Mesendoderm (in vitro differentiated cells): ENCODE measurements around the gene TADA2A.
"Not testable (repeated sequence)": the region's sequence is repeated elsewhere in the genome, so short reads cannot be mapped to it uniquely, and the experiment has no call there.

Experiments
- DNase-seq: peaks from one replicate; pipeline ENCODE4 v3.0.0; 2013
- H2AK5ac ChIP-seq: 2 replicates; pipeline ENCODE4 v1.6.1; 2013; ENCODE audit warnings: low read length, inconsistent platforms
- H2BK120ac ChIP-seq: 2 replicates; pipeline ENCODE4 v1.6.1; 2013; ENCODE audit warnings: low read depth, mild to moderate bottlenecking, low read length, moderate library complexity, mixed read lengths
- H2BK15ac ChIP-seq: replicated peaks from 2 replicates; pipeline ENCODE4 v1.6.1; 2013; ENCODE audit warnings: low read depth, mild to moderate bottlenecking, moderate library complexity
- H2BK5ac ChIP-seq: 2 replicates; pipeline ENCODE4 v1.6.1; 2013; ENCODE audit warnings: low read length, inconsistent platforms
- H3K18ac ChIP-seq: 2 replicates; pipeline ENCODE4 v1.6.1; 2013; ENCODE audit warnings: mild to moderate bottlenecking, low read length, mixed read lengths
- H3K23ac ChIP-seq: one replicate; pipeline ENCODE4 v1.6.1; 2013; ENCODE audit warnings: low read length
- H3K27ac ChIP-seq: 2 replicates; pipeline ENCODE4 v1.5.1; 2013; ENCODE audit warnings: low read depth, mild to moderate bottlenecking, inconsistent platforms, low read length, moderate library complexity
- H3K27me3 ChIP-seq: 2 replicates; pipeline ENCODE4 v1.6.1; 2013; ENCODE audit warnings: low read length, control low read depth, mild to moderate bottlenecking, inconsistent platforms; ENCODE audit not compliant: insufficient read depth, poor library complexity
- H3K36me3 ChIP-seq: 2 replicates; pipeline ENCODE4 v1.6.1; 2013; ENCODE audit warnings: low read length, inconsistent platforms; ENCODE audit not compliant: control insufficient read depth, insufficient read depth
- H3K4ac ChIP-seq: one replicate; pipeline ENCODE4 v1.6.1; 2013; ENCODE audit warnings: low read depth, mild to moderate bottlenecking, low read length, moderate library complexity
- H3K4me1 ChIP-seq: 2 replicates; pipeline ENCODE4 v1.6.1; 2013; ENCODE audit warnings: low read depth, low read length, inconsistent platforms; ENCODE audit not compliant: control insufficient read depth
- H3K4me2 ChIP-seq: 2 replicates; pipeline ENCODE4 v1.6.1; 2013; ENCODE audit warnings: low read length
- H3K4me3 ChIP-seq: 2 replicates; pipeline ENCODE4 v1.5.1; 2013; ENCODE audit warnings: mild to moderate bottlenecking, low read length
- H3K56ac ChIP-seq: one replicate; pipeline ENCODE4 v1.6.1; 2013; ENCODE audit warnings: low read length
- H3K79me1 ChIP-seq: 2 replicates; pipeline ENCODE4 v1.6.1; 2013; ENCODE audit warnings: low read length, inconsistent platforms
- H3K79me2 ChIP-seq: 2 replicates; pipeline ENCODE4 v1.6.1; 2013; ENCODE audit warnings: mild to moderate bottlenecking, low read length; ENCODE audit not compliant: control insufficient read depth, insufficient read depth
- H3K9ac ChIP-seq: 2 replicates; pipeline ENCODE4 v1.6.1; 2013; ENCODE audit warnings: low read length, inconsistent platforms
- H4K5ac ChIP-seq: one replicate; pipeline ENCODE4 v1.6.1; 2013; ENCODE audit warnings: low read length
- H4K8ac ChIP-seq: one replicate; pipeline ENCODE4 v1.6.1; 2013; ENCODE audit warnings: low read depth, mild to moderate bottlenecking, control low read depth, low read length, moderate library complexity
- WGBS: extraction: QIAGEN DNeasy Blood & Tissue Kit; methylation state at CpG from one replicate; pipeline ENCODE4 v1.1.7; 2013; ENCODE audit warnings: low lambda C conversion rate, missing lambda C conversion rate; ENCODE audit not compliant: insufficient coverage; ENCODE audit errors: extremely low coverage; 5-methylcytosine and 5-hydroxymethylcytosine counted together

TADA2A gene

DNA sequence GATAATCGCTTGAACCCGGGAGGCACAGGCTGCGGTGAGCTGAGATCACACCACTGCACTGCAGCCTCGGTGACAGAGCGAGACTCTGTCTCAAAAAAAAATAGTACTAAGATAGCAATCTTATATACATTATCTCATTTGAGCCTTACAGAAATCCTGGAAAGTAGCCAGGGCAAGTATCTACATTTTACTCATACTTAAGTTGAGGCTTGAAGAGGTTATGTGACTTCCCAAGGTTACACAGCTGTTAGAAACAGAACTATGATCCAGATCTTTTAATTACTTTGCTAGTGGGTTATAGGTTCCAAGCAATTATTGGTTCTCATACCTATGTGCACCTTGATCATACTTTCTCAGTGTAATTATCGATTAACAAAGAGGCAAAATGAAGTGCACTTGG, 15.5 kb upstream of the TADA2A start:
- Histone ChIP-seq H3K4me2 (no peak overlapping the region), H3K9ac (no peak overlapping the region), H3K23ac (no peak overlapping the region), H3K18ac (no peak overlapping the region), H3K4ac (no peak overlapping the region), H3K79me1 (no peaks in the 10 kb centered on the region), H2BK120ac (no peak overlapping the region), H2BK5ac (no peak overlapping the region), H4K8ac (no peak overlapping the region), H3K36me3 (no peaks in the 10 kb centered on the region), H3K4me3 (no peak overlapping the region), H3K56ac (no peak overlapping the region), H2AK5ac (no peak overlapping the region), H2BK15ac (no peak overlapping the region), H3K79me2 (no peaks in the 10 kb centered on the region), H3K4me1 (no peaks in the 10 kb centered on the region), H4K5ac (no peak overlapping the region), H3K27ac (no peak overlapping the region), H3K27me3 (no peaks in the 10 kb centered on the region)
- no CpG with 5 or more reads among the region's 6 CpGs for WGBS
- DNase-seq = no peak

- H3K27me3 ChIP-seq = no peaks in the 10 kb centered on the region
- no peak overlapping the region for H3K23ac ChIP-seq
- no peak overlapping the region for H3K4me2 ChIP-seq
- no peak overlapping the region for H2BK120ac ChIP-seq
- no peak overlapping the region for H3K27ac ChIP-seq
- H3K36me3 ChIP-seq = no peaks in the 10 kb centered on the region
- no peak overlapping the region for H3K18ac ChIP-seq
- H2BK5ac ChIP-seq = no peak overlapping the region
- no peaks in the 10 kb centered on the region for H3K79me1 ChIP-seq
- H4K5ac ChIP-seq = no peak overlapping the region
- no peak overlapping the region for H3K56ac ChIP-seq
- H2BK15ac ChIP-seq = no peak overlapping the region
- no peak for DNase-seq
- H4K8ac ChIP-seq = no peak overlapping the region
- no peak overlapping the region for H3K4ac ChIP-seq
- no peaks in the 10 kb centered on the region for H3K79me2 ChIP-seq
- no peak overlapping the region for H3K9ac ChIP-seq
- no CpG with 5 or more reads among the region's 3 CpGs for WGBS
- H2AK5ac ChIP-seq = no peak overlapping the region
- H3K4me1 ChIP-seq = no peaks in the 10 kb centered on the region
- H3K4me3 ChIP-seq = no peak overlapping the region
Measured at GRCh38 chr17:37392024-37392590, 14.6 kb upstream of the TADA2A start.

DNA sequence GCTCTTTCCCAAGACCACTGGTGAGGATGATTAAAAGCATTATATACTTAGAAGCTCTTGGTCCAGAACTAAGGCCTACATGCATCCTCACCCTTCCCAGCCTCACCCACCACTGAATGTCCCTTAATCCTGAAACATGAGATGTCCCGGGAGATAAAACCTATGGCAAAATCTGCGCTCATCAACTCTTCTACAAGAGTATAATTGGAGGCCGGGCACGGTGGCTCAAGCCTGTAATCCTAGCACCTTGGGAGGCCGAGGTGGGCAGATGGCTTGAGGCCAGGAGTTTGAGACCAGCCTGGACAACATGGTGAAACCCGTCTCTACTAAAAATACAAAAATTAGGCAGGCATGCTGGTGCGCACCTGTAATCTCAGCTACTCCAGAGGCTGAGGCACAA, 13.3 kb upstream of the TADA2A start:
- H2BK120ac ChIP-seq = no peak overlapping the region
- no peak overlapping the region for H2BK15ac ChIP-seq
- no peaks in the 10 kb centered on the region for H3K79me1 ChIP-seq
- no CpG with 5 or more reads among the region's 7 CpGs for WGBS
- H3K56ac ChIP-seq = no peak overlapping the region
- no peak overlapping the region for H3K18ac ChIP-seq
- no peaks in the 10 kb centered on the region for H3K79me2 ChIP-seq
- no peak overlapping the region for H3K4me3 ChIP-seq
- H2AK5ac ChIP-seq = no peak overlapping the region
- H3K36me3 ChIP-seq = no peaks in the 10 kb centered on the region
- no peak for DNase-seq
- no peak overlapping the region for H3K23ac ChIP-seq
- H2BK5ac ChIP-seq = no peak overlapping the region
- H3K4me1 ChIP-seq = no peaks in the 10 kb centered on the region
- H4K5ac ChIP-seq = no peak overlapping the region
- no peak overlapping the region for H4K8ac ChIP-seq
- no peak overlapping the region for H3K4ac ChIP-seq
- H3K27me3 ChIP-seq = no peaks in the 10 kb centered on the region
- H3K4me2 ChIP-seq = no peak overlapping the region
- no peak overlapping the region for H3K27ac ChIP-seq
- H3K9ac ChIP-seq = no peak overlapping the region

- DNase-seq = no peak
- no peak overlapping the region for H3K56ac ChIP-seq
- H3K4ac ChIP-seq = no peak overlapping the region
- no peak overlapping the region for H3K18ac ChIP-seq
- H3K4me3 ChIP-seq = no peak overlapping the region
- no peak overlapping the region for H2AK5ac ChIP-seq
- H3K36me3 ChIP-seq = no peaks in the 10 kb centered on the region
- H4K5ac ChIP-seq = no peak overlapping the region
- H2BK120ac ChIP-seq = no peak overlapping the region
- no peak overlapping the region for H2BK5ac ChIP-seq
- no peak overlapping the region for H3K4me2 ChIP-seq
- H3K79me2 ChIP-seq = no peaks in the 10 kb centered on the region
- no peak overlapping the region for H3K27ac ChIP-seq
- no peaks in the 10 kb centered on the region for H3K4me1 ChIP-seq
- H4K8ac ChIP-seq = no peak overlapping the region
- no peaks in the 10 kb centered on the region for H3K27me3 ChIP-seq
- no CpG with 5 or more reads among the region's 5 CpGs for WGBS
- no peak overlapping the region for H3K9ac ChIP-seq
- H3K23ac ChIP-seq = no peak overlapping the region
- H2BK15ac ChIP-seq = no peak overlapping the region
- no peaks in the 10 kb centered on the region for H3K79me1 ChIP-seq
Measured at GRCh38 chr17:37399265-37399803, 7.4 kb upstream of the TADA2A start.

- H2BK15ac ChIP-seq = no peak overlapping the region
- H2BK5ac ChIP-seq = no peak overlapping the region
Measured at GRCh38 chr17:37400505-37400904, 6.2 kb upstream of the TADA2A start.

GRCh38 chr17:37405522-37405921, 1.2 kb upstream of the TADA2A start:
- no CpG with 5 or more reads among the region's 14 CpGs for WGBS
- H3K79me1 ChIP-seq = not testable (repeated sequence)

More at GRCh38 chr17:37400505-37400904, 6.2 kb upstream of the TADA2A start:
- H3K4me1 ChIP-seq = no peaks in the 10 kb centered on the region
- H3K4me2 ChIP-seq = no peak overlapping the region
- H4K5ac ChIP-seq = no peak overlapping the region
- no peaks in the 10 kb centered on the region for H3K36me3 ChIP-seq
- H3K27ac ChIP-seq = no peak overlapping the region
- H3K4ac ChIP-seq = no peak overlapping the region
- H3K79me2 ChIP-seq = no peaks in the 10 kb centered on the region
- H2AK5ac ChIP-seq = no peak overlapping the region
- H4K8ac ChIP-seq = no peak overlapping the region
- no peak overlapping the region for H2BK120ac ChIP-seq
- H3K18ac ChIP-seq = no peak overlapping the region
- no peak for DNase-seq
- no peak overlapping the region for H3K56ac ChIP-seq
- no peak overlapping the region for H3K23ac ChIP-seq
- no peaks in the 10 kb centered on the region for H3K79me1 ChIP-seq
- H3K27me3 ChIP-seq = no peaks in the 10 kb centered on the region
- H3K9ac ChIP-seq = no peak overlapping the region
- no peak overlapping the region for H3K4me3 ChIP-seq

More at GRCh38 chr17:37405522-37405921, 1.2 kb upstream of the TADA2A start:
- not testable (repeated sequence) for H3K79me2 ChIP-seq, H3K18ac ChIP-seq, H3K27ac ChIP-seq, H3K4me3 ChIP-seq, H2AK5ac ChIP-seq, H2BK120ac ChIP-seq, H3K27me3 ChIP-seq, DNase-seq, H3K9ac ChIP-seq, H3K23ac ChIP-seq, H4K8ac ChIP-seq, H3K4me2 ChIP-seq, H3K4me1 ChIP-seq, H2BK5ac ChIP-seq, H2BK15ac ChIP-seq, H3K36me3 ChIP-seq, H4K5ac ChIP-seq, H3K4ac ChIP-seq
- H3K56ac ChIP-seq = peak overlapping the region; percentile 56
